GM21529 (cell line): Measurements from ENCODE around the gene ALDH7A1.
"Not testable (repeated sequence)": the region's sequence is repeated elsewhere in the genome, so short reads cannot be mapped to it uniquely, and the experiment has no call there.

ENCODE experiments used
- ATAC-seq: cut with Tn5 transposase; IDR thresholded peaks from one replicate; pipeline ENCODE4 v1.9.1; 2021; ENCODE audit not compliant: unreplicated experiment

Gene ALDH7A1

GRCh38 chr5:126594748-126595485 is at the start of gene ALDH7A1:
TSS of gene ALDH7A1 (minus strand) at chr5:126595219. CDS start at chr5:126595198, 21 bp downstream.
- peak; percentile 87 for ATAC-seq

GRCh38 chr5:126641387-126641786 is 46.4 kb upstream of the ALDH7A1 start:
- ATAC-seq = peak; percentile 78

GRCh38 chr5:126640866-126641265 is 45.8 kb upstream of the ALDH7A1 start:
- peak; percentile 42 for ATAC-seq

DNA sequence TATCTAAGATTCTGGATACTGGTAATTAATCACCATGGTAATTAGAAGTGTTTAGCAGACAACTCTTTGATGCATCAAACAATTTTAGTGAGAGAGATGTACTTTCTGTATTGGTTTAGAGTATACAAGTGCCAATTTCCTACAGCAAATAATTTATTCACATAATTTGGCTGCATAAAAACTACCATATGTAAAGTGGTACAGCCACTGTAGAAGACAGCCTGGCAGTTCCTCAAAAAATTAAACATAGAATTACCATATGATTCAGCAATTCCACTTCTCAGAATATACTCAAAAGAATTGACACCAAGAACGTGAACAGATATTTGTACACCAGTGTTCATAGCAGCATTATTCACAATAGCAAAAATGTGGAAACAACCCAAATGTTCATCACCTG is 41.9 kb upstream of the ALDH7A1 start:
- ATAC-seq = no peak

GRCh38 chr5:126635585-126635984 is 40.6 kb upstream of the ALDH7A1 start:
- no peak for ATAC-seq

- ATAC-seq = no peak
Measured at GRCh38 chr5:126633552-126633951, 38.5 kb upstream of the ALDH7A1 start.

GRCh38 chr5:126631920-126632319 is 36.9 kb upstream of the ALDH7A1 start:
- ATAC-seq = no peak

- no peak for ATAC-seq
Measured at GRCh38 chr5:126628102-126628501, 33.1 kb upstream of the ALDH7A1 start.

DNA sequence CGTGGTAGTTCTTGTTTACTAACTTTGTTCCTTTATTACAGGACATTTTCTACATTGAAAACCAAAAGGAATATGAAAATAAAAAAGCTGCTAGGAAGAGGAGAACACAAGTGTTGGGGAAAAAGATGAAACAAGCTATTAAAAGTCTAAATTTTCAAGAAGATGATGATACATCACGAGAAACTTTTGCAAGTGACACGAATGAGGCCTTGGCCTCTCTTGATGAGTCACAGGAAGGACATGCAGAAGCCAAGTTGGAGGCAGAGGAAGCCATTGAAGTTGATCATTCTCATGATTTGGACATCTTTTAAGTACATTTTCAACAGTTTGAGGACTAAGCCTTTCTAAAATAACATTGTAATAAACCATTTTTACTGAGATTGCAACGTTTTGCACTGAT is 29.5 kb upstream of the ALDH7A1 start:
- no peak for ATAC-seq

DNA sequence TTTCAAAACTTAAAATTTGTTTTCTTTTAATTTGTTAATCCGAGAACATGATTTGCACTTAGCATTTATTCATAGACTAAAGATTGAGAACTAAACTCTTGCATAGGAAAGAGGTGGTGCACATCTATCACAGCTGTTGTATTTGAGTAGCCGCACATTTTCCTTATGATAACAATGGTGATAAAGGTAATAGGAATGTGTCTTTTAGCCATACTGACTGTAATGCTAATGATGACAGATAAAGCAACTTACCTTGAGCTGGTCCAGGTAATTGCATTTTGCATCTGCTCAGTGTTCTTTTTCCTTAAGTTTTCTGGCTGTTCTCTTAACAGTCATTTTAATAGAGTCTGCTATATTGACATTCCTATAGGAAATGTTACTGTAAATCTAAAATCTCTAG is 24.8 kb upstream of the ALDH7A1 start:
- ATAC-seq = no peak

DNA sequence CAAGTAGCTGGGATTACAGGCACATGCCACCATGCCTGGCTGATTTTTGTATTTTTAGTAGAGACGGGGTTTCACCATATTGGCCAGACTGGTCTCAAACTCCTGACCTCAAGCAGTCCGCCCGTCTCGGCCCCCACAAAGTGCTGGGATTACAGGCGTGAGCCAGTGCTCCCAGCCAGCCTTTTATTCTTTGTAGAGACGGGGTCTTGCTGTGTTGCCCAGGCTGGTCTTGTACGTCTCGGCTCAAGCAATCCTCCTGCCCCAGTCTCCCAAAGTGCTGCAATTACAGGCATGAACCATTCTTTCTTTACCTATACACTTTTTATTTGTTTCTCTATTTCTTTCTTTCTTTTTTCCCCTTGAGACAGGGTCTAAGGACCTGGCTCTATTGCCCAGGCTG is 22.6 kb upstream of the ALDH7A1 start:
- not testable (repeated sequence) for ATAC-seq

- peak; percentile 94 for ATAC-seq
Measured at GRCh38 chr5:126615286-126615685, 20.3 kb upstream of the ALDH7A1 start.

- no peak for ATAC-seq
Measured at GRCh38 chr5:126613941-126614592, 19.0 kb upstream of the ALDH7A1 start.

- ATAC-seq = no peak
Measured at GRCh38 chr5:126610616-126611015, 15.6 kb upstream of the ALDH7A1 start.

GRCh38 chr5:126610160-126610559 is 15.1 kb upstream of the ALDH7A1 start:
- ATAC-seq = no peak

DNA sequence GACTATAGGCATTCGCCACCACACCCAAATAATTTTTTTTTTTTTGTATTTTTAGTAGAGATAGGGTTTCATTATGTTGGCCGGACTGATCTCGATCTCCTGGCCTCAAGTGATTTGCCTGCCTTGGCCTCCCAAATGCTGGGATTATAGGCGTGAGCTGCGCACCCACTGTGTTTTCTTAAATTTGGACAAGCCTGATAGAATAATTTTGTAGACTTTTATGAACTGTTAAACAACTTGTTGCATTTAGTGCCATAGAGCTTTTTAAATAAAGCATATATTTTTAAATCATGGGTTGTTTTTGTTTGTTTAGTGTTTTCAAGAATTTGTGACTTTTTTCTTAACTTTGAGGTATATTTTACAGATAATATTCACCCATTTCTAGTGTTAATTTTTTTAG is 10.5 kb upstream of the ALDH7A1 start:
- no peak for ATAC-seq

DNA sequence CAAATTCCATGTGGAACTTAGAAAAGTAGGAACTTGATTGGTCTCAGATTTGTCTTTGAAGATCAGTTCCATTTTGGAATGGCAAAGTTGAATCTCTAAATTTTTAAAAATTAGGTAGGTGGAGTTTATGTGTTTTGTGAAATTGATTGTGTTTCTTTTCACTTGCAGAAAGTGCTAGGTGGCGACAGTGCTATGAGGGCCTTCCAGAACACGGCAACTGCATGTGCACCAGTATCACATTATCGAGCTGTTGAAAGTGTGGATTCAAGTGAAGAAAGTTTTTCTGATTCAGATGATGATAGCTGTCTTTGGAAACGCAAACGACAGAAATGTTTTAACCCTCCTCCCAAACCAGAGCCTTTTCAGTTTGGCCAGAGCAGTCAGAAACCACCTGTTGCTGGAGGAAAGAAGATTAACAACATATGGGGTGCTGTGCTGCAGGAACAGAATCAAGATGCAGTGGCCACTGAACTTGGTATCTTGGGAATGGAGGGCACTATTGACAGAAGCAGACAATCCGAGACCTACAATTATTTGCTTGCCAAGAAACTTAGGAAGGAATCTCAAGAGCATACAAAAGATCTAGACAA is 8.5 kb upstream of the ALDH7A1 start:
- ATAC-seq = no peak

- peak; percentile 93 for ATAC-seq
Measured at GRCh38 chr5:126600631-126601511, 5.9 kb upstream of the ALDH7A1 start, which contains the start of gene PHAX. TSS of gene PHAX (plus strand) at chr5:126600947. CDS start at chr5:126600963, 16 bp downstream.

GRCh38 chr5:126599971-126600630 is 5.1 kb upstream of the ALDH7A1 start:
- not testable (repeated sequence) for ATAC-seq

- ATAC-seq = no peak
Measured at GRCh38 chr5:126599499-126599898, 4.5 kb upstream of the ALDH7A1 start.

DNA sequence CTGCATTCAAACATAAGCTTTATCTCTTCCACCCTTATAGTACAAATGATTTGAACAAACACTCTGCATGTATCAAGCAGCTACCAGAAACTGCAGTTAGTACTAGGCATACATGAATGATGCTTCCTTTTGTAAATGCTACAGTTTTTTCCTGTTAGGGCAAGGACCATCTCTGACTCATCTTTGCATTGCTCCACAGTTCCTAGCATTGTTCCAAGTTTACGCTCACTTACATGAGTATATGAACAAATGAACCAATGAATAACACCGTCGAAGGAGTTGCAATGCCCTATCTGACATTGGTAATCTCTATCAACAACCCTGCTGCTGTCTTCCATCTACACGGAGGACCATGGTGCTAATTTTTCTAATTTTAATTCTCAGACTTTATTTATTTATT is 2.1 kb upstream of the ALDH7A1 start:
- ATAC-seq = no peak
